Retinal pigment epithelial cell (primary cell): ENCODE data around the gene IFNA10.
"Not testable (repeated sequence)": the region's sequence is repeated elsewhere in the genome, so short reads cannot be mapped to it uniquely, and the experiment has no call there.

ENCODE experiments used
- DNase-seq: peaks from one replicate; pipeline ENCODE4 v3.0.0-alpha.2; 2010; ENCODE audit warnings: low read depth
- H3K4me3 ChIP-seq: 2 replicates; pipeline ENCODE4 v1.5.1; 2011; ENCODE audit warnings: mild to moderate bottlenecking, low read length, control low read depth, moderate library complexity
- CTCF ChIP-seq: conservative IDR thresholded peaks from 2 replicates; pipeline ENCODE4 v1.5.1; 2011; ENCODE audit warnings: low read depth, low read length, control low read depth, inconsistent platforms

IFNA10 gene

GRCh38 chr9:21235468-21236359 is 28.8 kb upstream of the IFNA10 start:
- peak; percentile 76 for TF ChIP-seq CTCF
- H3K4me3 ChIP-seq = not testable (repeated sequence)
- peak; percentile 6 for DNase-seq

GRCh38 chr9:21234153-21234687 is 27.3 kb upstream of the IFNA10 start:
- DNase-seq = no peak
- no peak for TF ChIP-seq CTCF
- no peak overlapping the region for H3K4me3 ChIP-seq

- DNase-seq = no peak
- no peak overlapping the region for H3K4me3 ChIP-seq
- no peak for TF ChIP-seq CTCF
These were observed 26.3 kb upstream of the IFNA10 start for GRCh38 chr9:21233258-21233657.

- TF ChIP-seq CTCF = no peak
- no peak for DNase-seq
- H3K4me3 ChIP-seq = no peak within 1 kb of the TSS
These were observed 21.2 kb upstream of the IFNA10 start, which contains the start of gene IFNA17 for GRCh38 chr9:21228122-21228521. IFNA17 (minus strand) TSS chr9:21228222; CDS start chr9:21228173, 49 bp downstream.

GRCh38 chr9:21217211-21217610 is 10.3 kb upstream of the IFNA10 start, which contains the start of gene IFNA16:
IFNA16 (minus strand) TSS chr9:21217311; CDS start chr9:21217305, 6 bp downstream.
- not testable (repeated sequence) for H3K4me3 ChIP-seq, DNase-seq

GRCh38 chr9:21213411-21214326 is 6.7 kb upstream of the IFNA10 start:
- peak; percentile 62 for TF ChIP-seq CTCF
- H3K4me3 ChIP-seq, DNase-seq: not testable (repeated sequence)

- not testable (repeated sequence) for DNase-seq, H3K4me3 ChIP-seq
These were observed 5.2 kb upstream of the IFNA10 start for GRCh38 chr9:21212160-21212559.

- not testable (repeated sequence) for DNase-seq, H3K4me3 ChIP-seq
These were observed 3.8 kb upstream of the IFNA10 start for GRCh38 chr9:21210782-21211181.
